HCT116 (cell line): ENCODE data around the gene MUC22. TPM values are rescaled to one million over a fixed set of nuclear protein-coding genes. Genes with fewer than 3 reads are reported as not detected.
"Not testable (repeated sequence)": the region's sequence is repeated elsewhere in the genome, so short reads cannot be mapped to it uniquely, and the experiment has no call there.

ENCODE experiments used
- ATAC-seq: fragments of 200-7000 bp; cut with Tn5 transposase; 2 replicates; pipeline ENCODE4 v1.9.1; 2020; ENCODE audit warnings: mild to moderate bottlenecking, moderate library complexity
- BruUV-seq: library from RNA; stranded (reverse); fragments of 400-500 nt; replicated peaks from 2 replicates; lab custom pipeline; 2021; lab: Mats Ljungman, UMichigan
- CTCF ChIA-PET: fragments of 300-600 bp; sonication (Branson Sonifier 250); formaldehyde crosslinking; loops from one replicate; lab custom pipeline; 2021; ENCODE audit warnings: antibody characterized with exemption; lab: Charles Lee
- POLR2A ChIA-PET: fragments of 300-600, 350-600 bp; sonication (Branson Sonifier 250); formaldehyde crosslinking; loops from one replicate; lab custom pipeline; 2021; ENCODE audit warnings: antibody characterized with exemption; lab: Charles Lee
- RAD21 ChIA-PET, 2 experiments: fragments of 300-600 bp; sonication (Branson Sonifier 250); formaldehyde crosslinking; loops; one replicate each; lab custom pipeline; 2023; ENCODE audit warnings: low total read pairs in 2 of 2; ENCODE audit not compliant: uncharacterized antibody in 2 of 2, unreplicated experiment in 2 of 2, low non-redundant PET in 1 of 2; lab: Charles Lee
- DNase-seq: peaks from one replicate; pipeline ENCODE4 v3.0.0-alpha.2; 2010; ENCODE audit warnings: low read depth, low spot score
- H2AFZ ChIP-seq: fragments of 200-600 bp; shearing (Covaris generic), sonication (generic); 2 replicates; pipeline ENCODE4 v1.6.1; 2017; ENCODE audit warnings: low read depth, mixed run types, mixed read lengths, antibody characterized with exemption, low read length; ENCODE audit not compliant: poor library complexity, severe bottlenecking
- H3K27ac ChIP-seq: 2 replicates; pipeline ENCODE4 v1.5.1; 2012; ENCODE audit warnings: low read depth, low read length
- H3K27me3 ChIP-seq: fragments of 200-600 bp; sonication (generic); 2 replicates; pipeline ENCODE4 v1.6.1; 2016; ENCODE audit warnings: mixed run types, low read length, mixed read lengths; ENCODE audit not compliant: insufficient read depth
- H3K36me3 ChIP-seq, 2 experiments: fragments of 200-500 bp in 1 of 2; fragments of 200-600 bp in 1 of 2; sonication (Bioruptor generic) in 1 of 2; sonication (generic) in 1 of 2; 2 replicates each; pipeline versions ENCODE4 v1.5.1 to v1.6.1; 2014 to 2016; ENCODE audit warnings: low read length in 2 of 2, inconsistent platforms in 1 of 2, mixed read lengths in 1 of 2, mixed run types in 1 of 2; ENCODE audit not compliant: insufficient read depth in 2 of 2, control insufficient read depth in 1 of 2
- H3K4me1 ChIP-seq, 2 experiments: fragments of 200-600 bp in 1 of 2; sonication (generic) in 1 of 2; 2 replicates each; pipeline versions ENCODE4 v1.5.1 to v1.6.1; 2012 to 2017; ENCODE audit warnings: low read length in 2 of 2, inconsistent platforms in 1 of 2, mild to moderate bottlenecking in 1 of 2, mixed read lengths in 1 of 2, mixed run types in 1 of 2, moderate library complexity in 1 of 2; ENCODE audit not compliant: insufficient read depth in 2 of 2, control insufficient read depth in 1 of 2
- H3K4me2 ChIP-seq: fragments of 200-600 bp; sonication (generic); 2 replicates; pipeline ENCODE4 v1.6.1; 2017; ENCODE audit warnings: mixed run types, low read length, mixed read lengths
- H3K4me3 ChIP-seq, 2 experiments: fragments of 200-600 bp in 1 of 2; sonication (generic) in 1 of 2; replicated peaks in 1 of 2; 2 replicates each; pipeline ENCODE4 v1.5.1; 2011 to 2016; ENCODE audit warnings: low read length in 2 of 2, control low read depth in 1 of 2, low read depth in 1 of 2, mild to moderate bottlenecking in 1 of 2, mixed read lengths in 1 of 2, mixed run types in 1 of 2
- H3K79me2 ChIP-seq: fragments of 200-600 bp; sonication (generic); 2 replicates; pipeline ENCODE4 v1.6.1; 2017; ENCODE audit warnings: mild to moderate bottlenecking, mixed run types, low read length, moderate library complexity, mixed read lengths; ENCODE audit not compliant: insufficient read depth
- H3K9ac ChIP-seq: fragments of 200-600 bp; sonication (generic); 2 replicates; pipeline ENCODE4 v1.6.1; 2016; ENCODE audit warnings: low read length, mixed read lengths
- H3K9me2 ChIP-seq: fragments of 200-600 bp; sonication (generic), shearing (Covaris generic); 2 replicates; pipeline ENCODE4 v1.6.1; 2017; ENCODE audit warnings: mixed run types, mild to moderate bottlenecking, moderate library complexity; ENCODE audit not compliant: insufficient read depth
- H3K9me3 ChIP-seq, 2 experiments: fragments of 200-500 bp in 1 of 2; fragments of 200-600 bp in 1 of 2; sonication (Bioruptor generic) in 1 of 2; sonication (generic) in 1 of 2; 2 replicates each; pipeline ENCODE4 v1.6.1; 2014 to 2017; ENCODE audit warnings: low read length in 2 of 2, mixed read lengths in 2 of 2, inconsistent platforms in 1 of 2, low read depth in 1 of 2, mild to moderate bottlenecking in 1 of 2, mixed run types in 1 of 2, moderate library complexity in 1 of 2; ENCODE audit not compliant: control insufficient read depth in 1 of 2, insufficient read depth in 1 of 2
- H4K20me1 ChIP-seq: fragments of 200-600 bp; sonication (generic), shearing (Covaris generic); 2 replicates; pipeline ENCODE4 v1.6.1; 2017; ENCODE audit warnings: mixed run types, mild to moderate bottlenecking, moderate library complexity; ENCODE audit not compliant: insufficient read depth
- ATF3 ChIP-seq: IDR thresholded peaks from 2 replicates; pipeline ENCODE4 v1.6.1; 2012
- CBX3 ChIP-seq: IDR thresholded peaks from 2 replicates; pipeline ENCODE4 v1.6.1; 2012; ENCODE audit warnings: low read depth
- EZH2 ChIP-seq: fragments of 200-600 bp; sonication (generic); IDR thresholded peaks from 2 replicates; pipeline ENCODE4 v1.6.1; 2017; ENCODE audit warnings: antibody characterized with exemption, mixed run types
- JUND ChIP-seq: IDR thresholded peaks from 2 replicates; pipeline ENCODE4 v1.6.1; 2012
- RAD21 ChIP-seq: IDR thresholded peaks from 2 replicates; pipeline ENCODE4 v1.6.1; 2012; ENCODE audit warnings: low read depth, mild to moderate bottlenecking
- SIN3A ChIP-seq: IDR thresholded peaks from 2 replicates; pipeline ENCODE4 v1.6.1; 2012; ENCODE audit warnings: low read depth
- SP1 ChIP-seq: IDR thresholded peaks from 2 replicates; pipeline ENCODE4 v1.6.1; 2012; ENCODE audit warnings: low read depth
- TCF7L2 ChIP-seq: IDR thresholded peaks from 2 replicates; pipeline ENCODE4 v1.7.0; 2011; ENCODE audit warnings: borderline replicate concordance, inconsistent platforms; ENCODE audit not compliant: insufficient read depth, insufficient read length; ENCODE audit errors: extremely low read depth
- intact Hi-C: fragments of 100-400 bp; cut with micrococcal nuclease; formaldehyde crosslinking; loops from 2 replicates; pipeline ENCODE4 v1.10.0; 2022
- total RNA-seq: library from RNA; stranded (reverse); gene quantifications from one replicate; pipeline ENCODE4 v1.2.1, GENCODE V29; 2021; ENCODE audit not compliant: unreplicated experiment

The MUC22 gene
- total RNA-seq, 1 experiment from 2014 or later = not detected

DNA sequence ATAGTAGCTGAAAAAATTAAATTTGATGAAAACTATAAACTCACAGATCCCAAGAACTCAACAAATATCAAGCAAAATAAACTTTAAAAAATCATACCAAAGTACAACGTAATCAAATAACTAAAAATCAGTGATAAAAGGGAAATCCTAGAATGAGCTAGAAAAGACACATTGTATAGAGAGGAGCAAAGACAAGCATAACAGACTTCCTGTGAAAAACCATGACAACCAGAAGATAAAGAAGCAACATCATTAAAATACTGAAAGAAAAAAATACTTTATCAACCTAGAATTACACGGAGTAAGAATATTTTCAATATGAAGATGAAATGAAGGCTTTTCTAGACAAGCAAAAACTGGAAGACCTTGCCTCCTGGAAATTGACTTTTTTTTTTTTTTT, 9.8 kb downstream of the MUC22 start (continued):
- no peak for TF ChIP-seq TCF7L2
- no peak for TF ChIP-seq EZH2
- no peak for TF ChIP-seq JUND
- no peak for TF ChIP-seq SP1
- no peak for TF ChIP-seq SIN3A
- no peak for TF ChIP-seq ATF3
- no peak for TF ChIP-seq CBX3
- no peak for TF ChIP-seq RAD21

DNA sequence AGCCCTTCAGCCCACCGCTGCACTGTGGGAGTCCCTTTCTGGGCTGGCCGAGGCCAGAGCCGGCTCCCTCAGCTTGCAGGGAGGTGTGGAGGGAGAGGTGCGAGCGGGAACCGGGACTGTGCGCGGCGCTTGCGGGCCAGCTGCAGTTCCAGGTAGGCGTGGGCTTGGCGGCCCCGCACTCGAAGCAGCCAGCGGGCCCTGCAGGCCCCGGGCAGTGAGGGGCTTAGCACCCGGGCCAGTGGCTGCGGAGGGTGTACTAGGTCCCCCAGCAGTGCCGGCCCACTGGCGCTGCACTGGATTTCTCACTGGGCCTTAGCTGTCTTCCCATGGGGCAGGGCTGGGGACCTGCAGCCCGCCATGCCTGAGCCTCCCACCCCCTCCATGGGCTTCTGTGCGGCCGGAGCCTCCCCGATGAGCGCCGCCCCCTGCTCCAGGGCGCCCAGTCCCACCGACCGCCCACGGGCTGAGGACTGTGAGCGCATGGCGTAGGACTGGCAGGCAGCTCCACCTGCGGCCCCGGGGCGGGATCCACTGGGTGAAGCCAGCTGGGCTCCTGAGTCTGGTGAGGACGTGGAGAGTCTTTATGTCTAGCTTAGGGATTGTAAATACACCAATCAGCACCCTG, 10.5 kb downstream of the MUC22 start:
- 0 out of 2 replicates have a peak overlapping the region, but pooled peaks have one; percentile 26 for H3K27ac ChIP-seq
- H3K79me2 ChIP-seq, H3K4me1 ChIP-seq, ATAC-seq, H3K9me2 ChIP-seq, H3K9me3 ChIP-seq, H3K4me3 ChIP-seq, BruUV-seq, RAD21 ChIA-PET, H4K20me1 ChIP-seq, DNase-seq, H3K27me3 ChIP-seq, H2AFZ ChIP-seq, intact Hi-C loops, H3K9ac ChIP-seq, CTCF ChIA-PET, H3K4me2 ChIP-seq, H3K36me3 ChIP-seq: not testable (repeated sequence)
- POLR2A ChIA-PET = interaction anchor here (2.6 kb wide), 1 partner anchor 206 kb away, joined by 15 read pairs; no protein-coding TSS in a partner anchor
